ENCODE results near the gene TBC1D2.
A peak's percentile ranks its signal among the peaks of the same experiment; 100 is the strongest.

DNA sequence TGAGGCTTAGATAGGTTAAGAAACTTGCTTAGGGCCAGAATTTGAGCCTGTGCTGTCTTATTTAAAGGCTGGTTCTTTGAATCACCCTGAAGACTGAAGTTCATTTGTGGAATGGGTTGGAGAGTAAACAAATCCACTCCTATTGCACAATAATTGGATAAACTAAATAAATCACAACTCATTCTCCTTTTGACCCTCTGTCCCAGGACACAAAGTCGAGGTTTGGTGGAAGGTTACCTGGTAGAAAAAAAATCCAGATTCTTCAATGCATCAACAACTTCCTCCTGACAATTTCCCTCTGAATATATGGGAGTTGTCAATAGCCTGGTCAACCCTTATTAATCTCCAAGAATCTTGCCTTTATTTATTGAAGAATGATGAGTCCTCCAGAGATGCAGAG is 28.9 kb downstream of the TBC1D2 start:
- TF ChIP-seq CTCF (IDR thresholded peaks at IDR 0.05) (no peak), EP300 (IDR thresholded peaks at IDR 0.05) (peak in 1 of 2 donors; percentile 59), POLR2A (IDR thresholded peaks at IDR 0.05) (no peak)
